HepG2 (cell line): ENCODE results near the gene MYBL2. TPM values are rescaled to one million over a fixed set of nuclear protein-coding genes. Genes with fewer than 3 reads are reported as not detected.

ENCODE experiments used
- ATAC-seq: fragments of 200-7000 bp; cut with Tn5 transposase; 3 replicates; pipeline ENCODE4 v1.9.1; 2020; ENCODE audit warnings: mild to moderate bottlenecking, moderate library complexity
- BruUV-seq: library from RNA; stranded (reverse); fragments of 400-500 nt; replicated peaks from 2 replicates; lab custom pipeline; 2021; lab: Mats Ljungman, UMichigan
- CTCF ChIA-PET: fragments of 300-600 bp; formaldehyde crosslinking; extraction: SDS; loops from one replicate; lab custom pipeline; 2021; ENCODE audit warnings: low total read pairs, inconsistent platforms, low intra/inter-chr PET ratio; lab: Yijun Ruan, JAX
- POLR2A ChIA-PET: fragments of 350-600 bp; sonication (Branson Sonifier 250); formaldehyde crosslinking; loops from one replicate; lab custom pipeline; 2020; ENCODE audit warnings: antibody characterized with exemption, inconsistent platforms; lab: Yijun Ruan, JAX
- DNase-seq: peaks from one replicate; pipeline ENCODE4 v3.0.0-alpha.2; 2015; ENCODE audit warnings: low spot score
- FAIRE-seq: peaks from 3 replicates; lab custom pipeline; 2011; peaks lifted over from hg19 to GRCh38; lab: Jason Lieb, UNC
- H2AFZ ChIP-seq: one replicate; pipeline ENCODE4 v1.6.1; 2011; ENCODE audit warnings: low read length, inconsistent platforms
- H3K27ac ChIP-seq: fragments of 300-600 bp; 3 replicates; pipeline ENCODE4 v1.8.0; 2011; ENCODE audit warnings: mixed run types, mild to moderate bottlenecking, mixed read lengths, low read length, inconsistent platforms; ENCODE audit not compliant: insufficient read depth; ENCODE audit errors: extremely low read length
- H3K27me3 ChIP-seq, 2 experiments: fragments of 200-600 bp in 1 of 2; 2 replicates in 1 of 2; 3 replicates in 1 of 2; pipeline versions ENCODE4 v1.6.0 to v1.8.0; 2011; ENCODE audit warnings: low read length in 2 of 2, mild to moderate bottlenecking in 2 of 2, moderate library complexity in 2 of 2, inconsistent platforms in 1 of 2; ENCODE audit not compliant: insufficient read depth in 2 of 2, control insufficient read depth in 1 of 2
- H3K36me3 ChIP-seq, 2 experiments: fragments of 200-600 bp in 1 of 2; replicated peaks in 1 of 2; 2 replicates in 1 of 2; 3 replicates in 1 of 2; pipeline versions ENCODE4 v1.5.1 to v1.8.0; 2011; ENCODE audit warnings: low read length in 2 of 2, inconsistent platforms in 1 of 2; ENCODE audit not compliant: insufficient read depth in 2 of 2, control insufficient read depth in 1 of 2
- H3K4me1 ChIP-seq: 2 replicates; pipeline ENCODE4 v1.5.1; 2012; ENCODE audit warnings: low read length, inconsistent platforms; ENCODE audit not compliant: insufficient read depth
- H3K4me2 ChIP-seq: 2 replicates; pipeline ENCODE4 v1.6.0; 2011; ENCODE audit warnings: low read depth, low read length, inconsistent platforms
- H3K4me3 ChIP-seq, 3 experiments: fragments of 200-600 bp in 1 of 3; sonication (generic), shearing (Covaris generic) in 1 of 3; replicated peaks in 1 of 3; 2 replicates each; pipeline ENCODE4 v1.5.1; 2011 to 2016; ENCODE audit warnings: low read length in 3 of 3, inconsistent platforms in 2 of 3, low read depth in 2 of 3, mild to moderate bottlenecking in 2 of 3, control low read depth in 1 of 3, mixed read lengths in 1 of 3; ENCODE audit not compliant: insufficient read depth in 1 of 3
- H3K79me2 ChIP-seq: one replicate; pipeline ENCODE4 v1.6.1; 2011; ENCODE audit warnings: low read length, inconsistent platforms; ENCODE audit not compliant: insufficient read depth
- H3K9ac ChIP-seq: 2 replicates; pipeline ENCODE4 v1.6.0; 2011; ENCODE audit warnings: mild to moderate bottlenecking, low read depth, low read length, inconsistent platforms; ENCODE audit not compliant: insufficient read depth
- H3K9me3 ChIP-seq: 2 replicates; pipeline ENCODE4 v1.5.1; 2012; ENCODE audit warnings: mild to moderate bottlenecking, low read length
- H4K20me1 ChIP-seq: 2 replicates; pipeline ENCODE4 v1.6.0; 2011; ENCODE audit warnings: inconsistent platforms, mild to moderate bottlenecking, low read length, moderate library complexity; ENCODE audit not compliant: insufficient read depth
- ATF4 ChIP-seq, 2 experiments: fragments of 450-650 bp in 1 of 2; sonication (generic) in 1 of 2; formaldehyde crosslinking; IDR thresholded peaks; 2 replicates each; pipeline versions ENCODE4 v1.5.0 to v1.8.0; 2020 to 2022; ENCODE audit warnings: mild to moderate bottlenecking in 1 of 2, missing genetic modification reagents in 1 of 2
- RELA ChIP-seq: sonication (generic); formaldehyde crosslinking; IDR thresholded peaks from 2 replicates; pipeline ENCODE4 v1.4.0; 2020; ENCODE audit warnings: missing genetic modification reagents
- SMAD1 ChIP-seq: sonication (generic); formaldehyde crosslinking; IDR thresholded peaks from 2 replicates; pipeline ENCODE4 v1.4.0; 2020; ENCODE audit warnings: missing genetic modification reagents, low read depth, mild to moderate bottlenecking, borderline replicate concordance
- SRF ChIP-seq: IDR thresholded peaks from 2 replicates; pipeline ENCODE4 v1.6.1; 2011; ENCODE audit warnings: mild to moderate bottlenecking, low read depth, low read length, moderate library complexity
- ZNF34 ChIP-seq: sonication (generic); formaldehyde crosslinking; IDR thresholded peaks from 2 replicates; pipeline ENCODE4 v1.4.0; 2020; ENCODE audit warnings: mild to moderate bottlenecking, missing genetic modification reagents, borderline replicate concordance
- ZNF343 ChIP-seq: sonication (generic); formaldehyde crosslinking; IDR thresholded peaks from 2 replicates; pipeline ENCODE4 v1.4.0; 2020; ENCODE audit warnings: mild to moderate bottlenecking, missing genetic modification reagents
- ZNF646 ChIP-seq: sonication (generic); formaldehyde crosslinking; IDR thresholded peaks from 2 replicates; pipeline ENCODE4 v1.9.0; 2021; ENCODE audit warnings: mild to moderate bottlenecking, missing genetic modification reagents
- ZNF703 ChIP-seq: sonication (generic); formaldehyde crosslinking; IDR thresholded peaks from 2 replicates; pipeline ENCODE4 v1.5.1; 2020; ENCODE audit warnings: missing genetic modification reagents, mild to moderate bottlenecking, moderate library complexity, borderline replicate concordance
- WGBS: methylation state at CpG from one replicate; pipeline ENCODE4 v1.1.6; 2017; ENCODE audit warnings: low lambda C conversion rate; 5-methylcytosine and 5-hydroxymethylcytosine counted together
- in situ Hi-C: cut with HindIII; loops from 2 replicates; pipeline ENCODE4 v1.10.0; 2017; ENCODE audit warnings: low pct_unique_long_range_greater_than_20kb; ENCODE audit not compliant: extremely low pct_ligation_motif_present
- intact Hi-C: fragments of 100-400 bp; cut with micrococcal nuclease; formaldehyde crosslinking; loops from one replicate; pipeline ENCODE4 v1.10.0; 2022; ENCODE audit not compliant: unreplicated experiment
- polyA plus RNA-seq, 8 experiments: library from polyadenylated mRNA; depleted of rRNA in 3 of 8; stranded (reverse) in 7 of 8; unstranded in 1 of 8; fragments of >200 nt; fragmentation: Illumina TruSeq in 4 of 8; extraction: Trizol in 4 of 8; gene quantifications; 2 replicates each; pipeline versions ENCODE4 v1.2.1 to v1.2.3, GENCODE V29; 2011 to 2016; ENCODE audit warnings: low read depth in 4 of 8, missing spikeins in 1 of 8, mixed read lengths in 1 of 8; ENCODE audit not compliant: insufficient read depth in 1 of 8
- total RNA-seq, 5 experiments: library from RNA; depleted of rRNA; stranded (reverse); fragments of >200 nt; fragmentation: Illumina TruSeq; extraction: Trizol; gene quantifications; 2 replicates each; pipeline ENCODE4 v1.2.3, GENCODE V29; 2016; ENCODE audit warnings: low read depth in 1 of 5

Gene MYBL2
- total and polyA plus RNA-seq, 2 of the 13 experiments (the other 11 are each of a cell fraction or from before 2014, with no cell fraction given): 11.9 to 66.2 TPM

GRCh38 chr20:43716123-43716522 is 49.2 kb downstream of the MYBL2 start (continued):
- no peak for TF ChIP-seq ZNF646
- TF ChIP-seq ZNF703 (CRISPR knock-in tag): no peak
- no peak for TF ChIP-seq SRF

- in situ Hi-C loops: no loop called here
- intact Hi-C loops: no loop called here
- WGBS: 94% methylated on average over 12 of the region's 12 CpGs
- H3K27me3 ChIP-seq: peaks cover 0 to 6% of the 10 kb centered on the region in 2 experiments; a peak in 1 of 5 replicates
- no peak overlapping the region for H3K27ac ChIP-seq
- no TSS peak for BruUV-seq
- H3K9ac ChIP-seq: no peak overlapping the region
- H3K79me2 ChIP-seq: no peaks in the 10 kb centered on the region
- no peak overlapping the region for H2AFZ ChIP-seq
- H3K4me2 ChIP-seq: no peak overlapping the region
- peaks cover 13 to 19% of the 10 kb centered on the region in 2 experiments; a peak in 3 of 5 replicates for H3K36me3 ChIP-seq
- H3K4me3 ChIP-seq: no peak overlapping the region
- H4K20me1 ChIP-seq: no peaks in the 10 kb centered on the region
- H3K9me3 ChIP-seq: no peaks in the 10 kb centered on the region
- peaks cover 4% of the 10 kb centered on the region; the same call in 1 of the 2 replicates for H3K4me1 ChIP-seq
- ATAC-seq (no peak), FAIRE-seq (no peak), DNase-seq (no peak)
- POLR2A ChIA-PET: no interaction called here
- CTCF ChIA-PET: no interaction called here
- TF ChIP-seq RELA (CRISPR knock-in tag): no peak
- TF ChIP-seq ATF4 (CRISPR knock-in tag; IDR thresholded peaks at IDR 0.05): no peak
- no peak for TF ChIP-seq SMAD1 (CRISPR knock-in tag)
- no peak for TF ChIP-seq ZNF343 (CRISPR knock-in tag)
- TF ChIP-seq ZNF34 (CRISPR knock-in tag): no peak
Measured at GRCh38 chr20:43716757-43717615, 50.1 kb downstream of the MYBL2 start.
